ENCODE measurements around the gene ZNFX1.

DNA sequence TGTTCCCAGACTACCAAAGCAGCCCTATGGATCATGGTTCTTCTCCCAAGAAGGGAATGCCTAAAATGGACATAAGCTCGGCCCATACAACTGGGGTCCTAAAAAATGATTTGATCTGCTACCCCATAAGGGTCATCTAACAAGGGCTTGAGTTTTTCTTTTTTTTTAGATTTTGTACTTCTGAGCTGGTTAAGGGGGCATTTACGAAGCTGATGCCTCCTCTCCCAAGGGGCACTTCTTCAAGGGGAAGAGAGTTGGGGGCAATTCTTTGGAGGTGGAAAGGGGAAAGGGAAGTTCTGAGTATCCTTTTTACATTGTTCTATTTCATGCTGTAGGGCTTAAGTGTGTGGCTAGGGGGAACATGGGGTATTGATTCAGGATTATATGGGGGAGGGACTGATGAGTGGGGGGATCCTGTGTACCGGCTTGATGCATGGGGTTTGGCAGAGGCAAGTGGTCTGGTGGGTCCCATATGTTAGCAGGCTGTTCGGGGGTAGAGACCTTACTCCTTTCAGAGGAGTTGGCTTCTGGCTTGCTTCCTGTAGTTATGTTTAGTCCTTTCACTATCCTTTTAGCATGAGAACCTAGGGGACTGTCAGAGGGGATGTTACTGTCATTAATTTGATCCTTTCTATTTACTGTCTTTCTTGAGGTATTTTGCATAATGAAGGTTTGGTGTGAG lies 8.1 kb upstream of the ZNFX1 start:
- TF ChIP-seq, protein P1, sequence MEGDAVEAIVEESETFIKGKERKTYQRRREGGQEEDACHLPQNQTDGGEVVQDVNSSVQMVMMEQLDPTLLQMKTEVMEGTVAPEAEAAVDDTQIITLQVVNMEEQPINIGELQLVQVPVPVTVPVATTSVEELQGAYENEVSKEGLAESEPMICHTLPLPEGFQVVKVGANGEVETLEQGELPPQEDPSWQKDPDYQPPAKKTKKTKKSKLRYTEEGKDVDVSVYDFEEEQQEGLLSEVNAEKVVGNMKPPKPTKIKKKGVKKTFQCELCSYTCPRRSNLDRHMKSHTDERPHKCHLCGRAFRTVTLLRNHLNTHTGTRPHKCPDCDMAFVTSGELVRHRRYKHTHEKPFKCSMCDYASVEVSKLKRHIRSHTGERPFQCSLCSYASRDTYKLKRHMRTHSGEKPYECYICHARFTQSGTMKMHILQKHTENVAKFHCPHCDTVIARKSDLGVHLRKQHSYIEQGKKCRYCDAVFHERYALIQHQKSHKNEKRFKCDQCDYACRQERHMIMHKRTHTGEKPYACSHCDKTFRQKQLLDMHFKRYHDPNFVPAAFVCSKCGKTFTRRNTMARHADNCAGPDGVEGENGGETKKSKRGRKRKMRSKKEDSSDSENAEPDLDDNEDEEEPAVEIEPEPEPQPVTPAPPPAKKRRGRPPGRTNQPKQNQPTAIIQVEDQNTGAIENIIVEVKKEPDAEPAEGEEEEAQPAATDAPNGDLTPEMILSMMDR (IDR thresholded peaks at IDR 0.05) = no peak
- no peak for TF ChIP-seq POLR2A (IDR thresholded peaks at IDR 0.05; ENCODE audit: low read length)
- TF ChIP-seq, protein P2, sequence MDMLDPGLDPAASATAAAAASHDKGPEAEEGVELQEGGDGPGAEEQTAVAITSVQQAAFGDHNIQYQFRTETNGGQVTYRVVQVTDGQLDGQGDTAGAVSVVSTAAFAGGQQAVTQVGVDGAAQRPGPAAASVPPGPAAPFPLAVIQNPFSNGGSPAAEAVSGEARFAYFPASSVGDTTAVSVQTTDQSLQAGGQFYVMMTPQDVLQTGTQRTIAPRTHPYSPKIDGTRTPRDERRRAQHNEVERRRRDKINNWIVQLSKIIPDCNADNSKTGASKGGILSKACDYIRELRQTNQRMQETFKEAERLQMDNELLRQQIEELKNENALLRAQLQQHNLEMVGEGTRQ (IDR thresholded peaks at IDR 0.05) = no peak
- TF ChIP-seq MYC (IDR thresholded peaks at IDR 0.05; ENCODE audit: borderline replicate concordance, low read length) = no peak
- TF ChIP-seq MAZ (IDR thresholded peaks at IDR 0.05; ENCODE audit: borderline replicate concordance, low read depth, low read length) = no peak
